Stimulated activated naive B cell treated with anti-CD40 and anti-IgM and Interleukin-4, amounts not matched to agents 10 μg/mL and 1 μg/mL and 100 μg/mL, for 72 hours (primary cell): ENCODE data around the gene C1QTNF1.

Experiments
- ATAC-seq, 2 donors: fragments of 150-1000 bp; cut with Tn5 transposase; replicated peaks; 2 replicates each; pipeline ENCODE4 v1.10.0; 2021; ENCODE audit warnings: moderate library complexity in 1 of 2
- DNase-seq: peaks from one replicate; pipeline ENCODE4 v3.0.0; 2021
- H3K27ac Mint-ChIP-seq: one replicate; pipeline ENCODE4 v1.8.0; 2022; ENCODE audit warnings: mild to moderate bottlenecking, mixed read lengths
- H3K27me3 Mint-ChIP-seq, 2 donors: one replicate each; pipeline ENCODE4 v1.8.0; 2022; ENCODE audit warnings: mixed read lengths in 2 of 2
- H3K36me3 Mint-ChIP-seq, 2 donors: one replicate each; pipeline ENCODE4 v1.8.0; 2022; ENCODE audit warnings: mixed read lengths in 2 of 2, mild to moderate bottlenecking in 1 of 2
- H3K4me1 Mint-ChIP-seq, 2 donors: one replicate each; pipeline ENCODE4 v1.8.0; 2022; ENCODE audit warnings: mixed read lengths in 2 of 2, mild to moderate bottlenecking in 1 of 2
- H3K4me3 Mint-ChIP-seq, 2 donors: one replicate each; pipeline ENCODE4 v1.8.0; 2022; ENCODE audit warnings: mild to moderate bottlenecking in 2 of 2, mixed read lengths in 2 of 2, moderate library complexity in 1 of 2
- H3K9me3 Mint-ChIP-seq, 2 donors: one replicate each; pipeline ENCODE4 v1.8.0; 2022; ENCODE audit warnings: mixed read lengths in 2 of 2, mild to moderate bottlenecking in 1 of 2

C1QTNF1 gene

GRCh38 chr17:79031996-79032875, 8.3 kb downstream of the C1QTNF1 start:
- H3K4me3 Mint-ChIP-seq = no peak overlapping the region
- H3K4me1 Mint-ChIP-seq = no peaks in the 10 kb centered on the region
- no peak overlapping the region for H3K27ac Mint-ChIP-seq
- no peaks in the 10 kb centered on the region for H3K36me3 Mint-ChIP-seq
- ATAC-seq (no peak), DNase-seq (no peak)
- H3K9me3 Mint-ChIP-seq = no peaks in the 10 kb centered on the region
- peaks cover 38 to 44% of the 10 kb centered on the region in 2 donors for H3K27me3 Mint-ChIP-seq

DNA sequence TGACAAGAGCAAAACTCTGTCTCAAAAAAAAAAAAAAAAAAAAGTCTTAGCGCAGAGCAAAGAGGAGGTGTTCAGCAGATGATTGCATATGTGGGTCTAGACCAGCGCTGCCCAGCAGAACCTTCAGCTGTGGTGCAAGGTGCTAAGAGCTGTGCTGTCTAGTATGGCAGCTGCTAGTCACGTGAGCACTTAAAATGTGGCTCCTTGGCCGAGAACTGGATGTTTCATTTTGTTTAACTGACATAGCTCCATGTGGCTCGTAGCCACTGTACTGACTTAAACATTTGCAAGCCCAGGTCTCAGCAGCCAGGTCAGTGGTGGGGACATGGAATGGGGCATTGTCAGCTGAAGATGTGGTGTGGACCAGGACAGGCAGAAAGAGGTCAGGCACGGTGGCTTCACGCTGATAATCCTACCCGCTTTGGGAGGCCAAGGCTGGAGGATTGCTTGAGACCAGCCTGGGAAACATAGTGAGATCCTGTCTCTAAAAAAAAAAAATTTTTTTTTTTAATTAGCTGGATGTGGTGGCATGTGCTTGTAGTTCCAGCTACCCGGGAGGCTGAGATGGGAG, 9.2 kb downstream of the C1QTNF1 start:
- H3K4me1 Mint-ChIP-seq = no peaks in the 10 kb centered on the region
- no peaks in the 10 kb centered on the region for H3K36me3 Mint-ChIP-seq
- no peak for DNase-seq
- peaks cover 30 to 35% of the 10 kb centered on the region in 2 donors for H3K27me3 Mint-ChIP-seq
- H3K9me3 Mint-ChIP-seq = no peaks in the 10 kb centered on the region
- H3K4me3 Mint-ChIP-seq = no peak overlapping the region
- ATAC-seq = no peak
- no peak overlapping the region for H3K27ac Mint-ChIP-seq

GRCh38 chr17:79033741-79034501, 10.0 kb downstream of the C1QTNF1 start:
- no peaks in the 10 kb centered on the region for H3K9me3 Mint-ChIP-seq
- no peak overlapping the region for H3K4me3 Mint-ChIP-seq
- H3K36me3 Mint-ChIP-seq = no peaks in the 10 kb centered on the region
- no peak overlapping the region for H3K27ac Mint-ChIP-seq
- H3K4me1 Mint-ChIP-seq = no peaks in the 10 kb centered on the region
- H3K27me3 Mint-ChIP-seq = peaks cover 32 to 34% of the 10 kb centered on the region in 2 donors
- ATAC-seq (no peak), DNase-seq (no peak)

DNA sequence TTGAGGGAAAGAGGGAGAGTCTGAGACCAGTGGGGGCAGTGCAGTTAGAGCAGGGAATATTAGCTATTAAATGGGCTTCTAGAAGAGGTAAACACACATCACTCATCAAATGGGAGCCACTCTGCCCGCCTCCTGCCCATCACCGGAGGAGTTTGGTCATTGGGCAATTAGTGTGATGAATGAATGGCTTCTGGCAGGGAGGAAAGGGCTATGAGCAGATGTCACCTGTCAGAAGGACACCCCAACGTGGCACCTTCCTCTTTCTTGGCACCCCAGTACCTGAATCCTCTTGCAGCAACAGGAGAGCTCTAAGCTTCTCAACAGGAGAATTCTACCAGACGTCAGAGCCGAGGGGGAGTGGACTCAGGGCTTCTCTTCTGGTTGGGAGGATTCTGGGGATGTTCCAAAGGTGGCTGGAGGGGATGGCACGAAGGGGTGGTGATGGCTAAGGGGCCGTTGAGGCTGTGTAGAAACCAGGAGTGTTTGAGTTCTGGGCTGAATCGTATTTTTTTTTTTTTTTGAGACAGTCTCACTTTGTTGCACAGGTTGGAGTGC, 11.0 kb downstream of the C1QTNF1 start:
- H3K4me3 Mint-ChIP-seq = no peak overlapping the region
- no peaks in the 10 kb centered on the region for H3K9me3 Mint-ChIP-seq
- no peaks in the 10 kb centered on the region for H3K4me1 Mint-ChIP-seq
- peaks cover 25 to 29% of the 10 kb centered on the region in 2 donors for H3K27me3 Mint-ChIP-seq
- no peak overlapping the region for H3K27ac Mint-ChIP-seq
- DNase-seq (no peak), ATAC-seq (no peak)
- no peaks in the 10 kb centered on the region for H3K36me3 Mint-ChIP-seq

DNA sequence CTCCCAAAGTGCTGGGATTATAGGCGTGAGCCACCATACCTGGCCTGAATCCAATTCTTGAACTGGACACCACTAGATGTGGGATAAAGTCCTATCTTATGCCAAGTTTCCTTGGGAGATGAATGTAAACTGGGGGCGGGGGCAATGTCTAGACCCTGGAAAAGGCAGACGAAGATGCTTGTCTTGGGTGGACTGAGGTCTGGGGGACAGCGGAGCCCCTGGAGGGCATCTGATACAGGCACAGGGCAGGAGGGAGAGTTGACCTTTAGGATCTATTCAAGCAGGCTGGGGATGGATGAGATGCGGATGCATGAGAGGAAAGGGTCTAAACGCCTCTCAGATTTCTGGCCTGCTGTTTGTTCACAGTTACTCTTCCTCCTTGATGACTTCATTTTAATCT, 11.7 kb downstream of the C1QTNF1 start:
- Mint-ChIP-seq H3K36me3 (no peaks in the 10 kb centered on the region), H3K4me1 (no peaks in the 10 kb centered on the region), H3K27ac (no peak overlapping the region), H3K9me3 (no peaks in the 10 kb centered on the region), H3K27me3 (peaks cover 22 to 24% of the 10 kb centered on the region in 2 donors), H3K4me3 (no peak overlapping the region)
- DNase-seq (no peak), ATAC-seq (no peak)

DNA sequence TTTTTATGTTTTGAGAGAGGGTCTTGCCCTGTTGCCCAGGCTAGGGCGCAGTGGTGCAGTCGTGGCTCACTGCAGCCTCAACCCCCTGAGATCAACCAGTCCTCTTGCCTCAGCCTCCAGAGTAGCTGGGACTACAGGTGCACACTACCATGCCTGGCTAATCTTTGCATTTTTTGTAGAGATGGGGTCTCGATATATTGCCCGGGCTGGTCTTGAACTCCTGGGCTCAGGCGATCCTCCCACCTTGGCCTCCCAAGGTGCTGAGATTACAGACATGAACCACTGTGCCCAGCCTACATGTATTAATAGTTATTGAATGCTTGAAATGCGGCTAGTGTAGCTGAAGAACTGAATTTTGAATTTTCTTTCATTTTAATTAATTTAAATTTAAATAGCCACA, 12.2 kb downstream of the C1QTNF1 start:
- ATAC-seq (no peak), DNase-seq (no peak)
- no peak overlapping the region for H3K27ac Mint-ChIP-seq
- no peaks in the 10 kb centered on the region for H3K36me3 Mint-ChIP-seq
- no peak overlapping the region for H3K4me3 Mint-ChIP-seq
- no peaks in the 10 kb centered on the region for H3K9me3 Mint-ChIP-seq
- no peaks in the 10 kb centered on the region for H3K4me1 Mint-ChIP-seq
- peaks cover 19 to 23% of the 10 kb centered on the region in 2 donors for H3K27me3 Mint-ChIP-seq

DNA sequence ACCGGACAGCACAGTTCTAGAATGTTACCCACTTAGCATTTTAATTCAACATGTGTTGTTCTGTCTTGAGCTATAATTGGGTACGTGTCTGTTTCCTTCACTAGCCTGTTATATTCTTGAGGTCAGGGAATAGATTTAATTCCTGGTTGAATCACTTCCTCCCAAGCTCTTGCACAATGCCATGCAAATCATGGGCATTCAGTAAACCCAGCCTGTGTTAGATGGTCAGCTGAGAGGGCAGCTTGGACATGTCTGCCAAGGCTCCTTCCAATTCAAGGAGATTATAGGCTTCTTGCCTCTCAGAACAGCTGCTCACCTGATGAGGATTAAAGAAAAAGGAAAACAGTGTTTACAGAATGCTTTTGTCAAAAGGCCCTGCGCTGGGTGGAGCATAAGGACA, 12.6 kb downstream of the C1QTNF1 start:
- H3K27ac Mint-ChIP-seq = no peak overlapping the region
- H3K4me3 Mint-ChIP-seq = no peak overlapping the region

DNA sequence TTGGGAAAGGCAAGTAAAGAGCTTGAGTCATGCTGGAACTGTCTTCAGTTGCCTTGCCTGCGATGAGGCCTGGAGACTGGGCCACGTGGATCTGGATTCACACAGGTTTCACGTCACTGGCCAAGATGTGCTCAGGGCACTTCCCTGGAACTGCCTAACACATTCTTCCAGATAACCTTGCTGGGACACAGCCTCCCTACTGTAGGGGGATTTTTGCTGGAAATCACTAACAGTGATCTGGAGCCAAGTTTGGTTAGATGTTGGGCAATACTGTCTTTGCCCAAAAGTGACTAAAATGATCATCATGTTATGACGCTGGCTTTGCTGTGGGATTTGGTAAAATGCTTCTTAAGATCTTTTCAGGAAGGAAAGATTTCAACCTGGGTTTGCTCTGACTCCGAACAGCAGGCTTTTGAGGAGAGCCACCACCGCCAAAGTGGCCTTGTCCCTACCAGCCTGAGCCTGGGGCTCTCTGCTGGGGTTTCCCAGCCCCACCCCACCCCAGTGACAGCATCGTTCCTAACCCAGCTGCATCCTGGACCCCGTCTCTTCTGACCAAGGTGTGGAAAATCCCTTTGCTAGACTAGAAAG, 14.7 kb downstream of the C1QTNF1 start:
- no peaks in the 10 kb centered on the region for H3K36me3 Mint-ChIP-seq
- ATAC-seq (peak in 1 of 2 donors; percentile 45), DNase-seq (no peak)
- H3K27me3 Mint-ChIP-seq = peaks cover 13 to 16% of the 10 kb centered on the region in 2 donors
- no peak overlapping the region for H3K4me3 Mint-ChIP-seq
- peak overlapping the region; percentile 62 for H3K27ac Mint-ChIP-seq
- H3K9me3 Mint-ChIP-seq = no peaks in the 10 kb centered on the region
- H3K4me1 Mint-ChIP-seq = no peaks in the 10 kb centered on the region

More for the DNA sequence above, 12.6 kb downstream of the C1QTNF1 start:
- ATAC-seq (no peak), DNase-seq (no peak)
- peaks cover 15 to 18% of the 10 kb centered on the region in 2 donors for H3K27me3 Mint-ChIP-seq
- H3K9me3 Mint-ChIP-seq = no peaks in the 10 kb centered on the region
- H3K4me1 Mint-ChIP-seq = no peaks in the 10 kb centered on the region
- H3K36me3 Mint-ChIP-seq = no peaks in the 10 kb centered on the region

DNA sequence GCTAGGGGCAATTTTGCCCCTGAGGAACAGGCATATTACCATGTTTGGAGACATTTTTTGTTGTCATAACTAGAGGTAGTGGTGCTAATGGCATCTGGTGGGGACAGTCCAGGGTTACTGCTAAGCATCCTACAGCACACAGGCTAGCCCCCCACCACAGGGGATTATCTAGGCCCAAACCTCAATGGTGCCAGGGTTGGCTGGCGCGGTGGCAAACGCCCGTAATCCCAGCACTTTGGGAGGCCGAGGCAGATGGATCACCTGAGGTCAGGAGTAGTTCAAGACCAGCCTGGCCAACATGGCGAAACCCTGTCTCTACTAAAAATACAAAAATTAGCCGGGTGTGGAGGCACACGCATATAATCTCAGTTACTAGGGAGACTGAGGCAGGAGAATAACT, 15.2 kb downstream of the C1QTNF1 start:
- H3K27ac Mint-ChIP-seq = no peak overlapping the region
- H3K27me3 Mint-ChIP-seq = peaks cover 14 to 16% of the 10 kb centered on the region in 2 donors
- no peaks in the 10 kb centered on the region for H3K9me3 Mint-ChIP-seq
- H3K4me1 Mint-ChIP-seq = no peaks in the 10 kb centered on the region
- DNase-seq = no peak
- H3K4me3 Mint-ChIP-seq = no peak overlapping the region
- no peaks in the 10 kb centered on the region for H3K36me3 Mint-ChIP-seq
- ATAC-seq = no peak

DNA sequence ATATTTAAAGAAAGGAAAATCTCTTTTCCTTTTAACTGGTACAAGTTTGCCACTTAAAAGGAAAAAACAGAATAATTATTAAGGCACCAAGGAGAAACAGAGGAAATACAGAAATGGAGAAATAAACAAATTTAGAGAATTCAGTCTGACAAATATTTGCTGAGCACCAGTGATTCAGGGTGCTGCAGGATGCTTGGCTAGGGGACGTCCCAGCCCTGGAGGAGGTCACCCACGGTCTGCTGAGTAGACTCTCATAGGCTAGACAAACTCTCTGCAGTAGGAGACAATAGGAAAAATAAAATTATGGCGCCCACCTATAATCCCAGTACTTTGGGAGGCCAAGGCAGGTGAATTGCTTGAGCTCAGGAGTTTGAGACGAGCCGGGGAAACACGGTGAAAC, 15.9 kb downstream of the C1QTNF1 start:
- no peak overlapping the region for H3K27ac Mint-ChIP-seq
- no peak for DNase-seq
- no peaks in the 10 kb centered on the region for H3K9me3 Mint-ChIP-seq
- H3K4me1 Mint-ChIP-seq = no peaks in the 10 kb centered on the region
- ATAC-seq = no peak
- no peaks in the 10 kb centered on the region for H3K36me3 Mint-ChIP-seq
- peaks cover 20 to 24% of the 10 kb centered on the region in 2 donors for H3K27me3 Mint-ChIP-seq
- H3K4me3 Mint-ChIP-seq = no peak overlapping the region

DNA sequence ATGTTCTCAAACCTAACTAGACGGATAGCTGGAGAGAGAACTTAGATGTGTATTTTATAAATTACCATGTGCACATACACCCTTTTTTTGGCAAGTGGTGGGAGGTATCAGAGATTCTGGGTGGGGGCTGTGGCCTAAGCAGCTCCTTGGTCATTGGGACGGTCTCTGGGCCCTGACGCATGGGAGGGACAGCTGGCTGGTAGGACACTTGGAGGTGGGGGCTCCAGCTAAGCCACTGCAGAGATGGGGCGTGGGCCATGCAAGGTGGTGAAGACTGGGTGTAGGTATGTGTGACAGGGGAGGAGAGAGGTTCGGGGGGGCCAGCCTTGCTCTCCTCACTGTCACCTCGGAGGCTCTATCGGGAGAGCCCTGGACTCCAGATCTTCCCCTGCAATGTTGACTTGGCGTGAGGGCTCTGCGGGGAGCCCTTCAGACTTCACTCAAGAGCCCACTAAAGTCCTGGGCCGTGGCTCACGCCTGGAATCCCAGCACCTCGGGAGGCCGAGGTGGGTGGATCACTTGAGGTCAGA, 17.1 kb downstream of the C1QTNF1 start:
- Mint-ChIP-seq H3K36me3 (no peaks in the 10 kb centered on the region), H3K27me3 (peaks cover 32 to 36% of the 10 kb centered on the region in 2 donors), H3K4me1 (peaks cover 0 to 6% of the 10 kb centered on the region in 2 donors), H3K9me3 (no peaks in the 10 kb centered on the region), H3K27ac (no peak overlapping the region), H3K4me3 (no peak overlapping the region)
- ATAC-seq (no peak), DNase-seq (no peak)

DNA sequence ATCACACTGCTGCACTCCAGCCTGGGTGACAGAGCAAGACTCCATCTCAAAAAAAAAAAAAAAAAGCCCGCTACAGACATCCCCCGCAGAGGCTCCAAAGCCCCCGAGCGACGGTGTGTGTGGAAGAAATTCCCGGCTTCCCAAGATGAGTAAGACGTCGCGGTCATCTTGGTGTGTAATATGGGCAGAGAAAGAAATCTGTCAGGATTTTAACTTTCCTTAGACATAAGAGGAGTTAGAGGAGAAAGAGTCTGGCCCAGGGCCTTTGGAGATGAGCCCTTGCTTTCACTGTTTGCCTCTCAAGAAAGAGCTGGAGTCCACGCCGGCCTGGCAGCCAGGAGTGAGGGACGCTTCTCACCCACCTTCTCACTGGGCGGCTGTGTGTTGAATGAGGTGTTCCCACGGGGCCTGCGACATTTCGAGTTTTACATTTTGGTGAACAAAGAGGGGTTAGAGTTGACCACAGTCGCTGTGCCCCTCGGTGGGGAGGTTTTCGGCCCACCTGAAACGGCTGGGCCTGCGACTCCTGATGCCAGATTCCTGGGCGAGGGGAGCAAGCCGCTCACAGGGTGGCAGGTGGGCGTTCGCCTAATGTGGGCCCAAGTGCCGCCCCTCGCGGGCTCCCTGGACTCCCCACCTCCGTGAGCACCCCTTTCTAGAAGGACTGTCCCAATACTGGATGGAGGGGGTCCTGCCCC, 17.9 kb downstream of the C1QTNF1 start:
- Mint-ChIP-seq H3K27ac (no peak overlapping the region), H3K9me3 (no peaks in the 10 kb centered on the region), H3K4me3 (no peak overlapping the region), H3K27me3 (peaks cover 36 to 41% of the 10 kb centered on the region in 2 donors), H3K36me3 (no peaks in the 10 kb centered on the region), H3K4me1 (peaks cover 0 to 6% of the 10 kb centered on the region in 2 donors)
- ATAC-seq = peak in 1 of 2 donors; percentile 24
- DNase-seq = no peak

GRCh38 chr17:79042421-79043190, 18.6 kb downstream of the C1QTNF1 start:
- DNase-seq (no peak), ATAC-seq (peak; percentile 51 to 76)
- Mint-ChIP-seq H3K27ac (no peak overlapping the region), H3K9me3 (no peaks in the 10 kb centered on the region), H3K4me1 (peaks cover 0 to 6% of the 10 kb centered on the region in 2 donors), H3K36me3 (no peaks in the 10 kb centered on the region), H3K4me3 (no peak overlapping the region), H3K27me3 (peaks cover 36 to 41% of the 10 kb centered on the region in 2 donors)
